Neuronal stem cell (in vitro differentiated cells): ENCODE results near the gene COX4I2. TPM values are rescaled to one million over a fixed set of nuclear protein-coding genes. Genes with fewer than 3 reads are reported as not detected.

Experiments
- DNase-seq: peaks from one replicate; pipeline ENCODE4 v3.0.0-alpha.2; 2013; ENCODE audit warnings: low spot score
- H2AFZ ChIP-seq: one replicate; pipeline ENCODE4 v1.6.1; 2013; ENCODE audit warnings: mild to moderate bottlenecking, low read length, inconsistent platforms
- H2AK5ac ChIP-seq: 2 replicates; pipeline ENCODE4 v1.6.1; 2013; ENCODE audit warnings: low read depth, mild to moderate bottlenecking, inconsistent platforms, low read length, moderate library complexity, mixed read lengths
- H2BK120ac ChIP-seq: 2 replicates; pipeline ENCODE4 v1.6.1; 2013; ENCODE audit warnings: low read depth, mild to moderate bottlenecking, inconsistent platforms, low read length, moderate library complexity, mixed read lengths
- H2BK12ac ChIP-seq: one replicate; pipeline ENCODE4 v1.6.1; 2013; ENCODE audit warnings: low read length, inconsistent platforms
- H2BK15ac ChIP-seq: 2 replicates; pipeline ENCODE4 v1.6.1; 2013; ENCODE audit warnings: mild to moderate bottlenecking, low read length, inconsistent platforms, mixed read lengths
- H2BK5ac ChIP-seq: one replicate; pipeline ENCODE4 v1.6.1; 2013; ENCODE audit warnings: inconsistent platforms, mild to moderate bottlenecking, low read length, moderate library complexity
- H3K14ac ChIP-seq: one replicate; pipeline ENCODE4 v1.6.1; 2013; ENCODE audit warnings: low read length, inconsistent platforms
- H3K18ac ChIP-seq: 2 replicates; pipeline ENCODE4 v1.6.1; 2013; ENCODE audit warnings: low read length, inconsistent platforms
- H3K23ac ChIP-seq: 2 replicates; pipeline ENCODE4 v1.6.1; 2013; ENCODE audit warnings: low read depth, mild to moderate bottlenecking, mixed read lengths, low read length, inconsistent platforms; ENCODE audit not compliant: poor library complexity
- H3K27ac ChIP-seq: replicated peaks from 3 replicates; pipeline ENCODE4 v1.5.1; 2013; ENCODE audit warnings: low read length, inconsistent platforms
- H3K27me3 ChIP-seq, 3 experiments: 2 replicates each; pipeline ENCODE4 v1.6.1; 2013; ENCODE audit warnings: low read length in 3 of 3, mild to moderate bottlenecking in 2 of 3, inconsistent platforms in 1 of 3, low read depth in 1 of 3, mixed read lengths in 1 of 3, moderate library complexity in 1 of 3; ENCODE audit not compliant: control insufficient read depth in 3 of 3, insufficient read depth in 3 of 3
- H3K36me3 ChIP-seq, 2 donors: replicated peaks in 1 of 2; 2 replicates each; pipeline ENCODE4 v1.6.1; 2013; ENCODE audit warnings: low read length in 2 of 2; ENCODE audit not compliant: control insufficient read depth in 2 of 2, insufficient read depth in 2 of 2
- H3K4ac ChIP-seq: 2 replicates; pipeline ENCODE4 v1.6.1; 2013; ENCODE audit warnings: inconsistent platforms, mild to moderate bottlenecking, low read length, moderate library complexity
- H3K4me1 ChIP-seq, 2 donors: 1 replicate in 1 of 2; 2 replicates in 1 of 2; pipeline ENCODE4 v1.6.1; 2013; ENCODE audit warnings: low read length in 2 of 2, low read depth in 1 of 2; ENCODE audit not compliant: control insufficient read depth in 2 of 2, insufficient read depth in 1 of 2
- H3K4me2 ChIP-seq: one replicate; pipeline ENCODE4 v1.6.1; 2013; ENCODE audit warnings: mild to moderate bottlenecking, low read length, inconsistent platforms; ENCODE audit not compliant: insufficient read depth, poor library complexity, severe bottlenecking
- H3K4me3 ChIP-seq, 2 donors: 2 replicates each; pipeline ENCODE4 v1.5.1; 2013; ENCODE audit warnings: low read length in 2 of 2, mild to moderate bottlenecking in 2 of 2, inconsistent platforms in 1 of 2, moderate library complexity in 1 of 2
- H3K79me1 ChIP-seq: one replicate; pipeline ENCODE4 v1.6.1; 2013; ENCODE audit warnings: low read depth, mild to moderate bottlenecking, inconsistent platforms, low read length, moderate library complexity
- H3K9ac ChIP-seq: one replicate; pipeline ENCODE4 v1.6.1; 2013; ENCODE audit warnings: mild to moderate bottlenecking, low read depth, low read length, inconsistent platforms; ENCODE audit not compliant: poor library complexity
- H3K9me3 ChIP-seq, 2 donors: replicated peaks in 1 of 2; 2 replicates each; pipeline versions ENCODE3 to v1.6.1; 2013; ENCODE audit warnings: low read length in 2 of 2, mild to moderate bottlenecking in 2 of 2, inconsistent platforms in 1 of 2, low read depth in 1 of 2, mixed read lengths in 1 of 2, moderate library complexity in 1 of 2; ENCODE audit not compliant: control insufficient read depth in 2 of 2, insufficient read depth in 1 of 2
- H4K8ac ChIP-seq: one replicate; pipeline ENCODE4 v1.6.1; 2013; ENCODE audit warnings: low read depth, mild to moderate bottlenecking, inconsistent platforms, low read length, moderate library complexity
- H4K91ac ChIP-seq: one replicate; pipeline ENCODE4 v1.6.1; 2013; ENCODE audit warnings: low read length, low read depth, mild to moderate bottlenecking, inconsistent platforms; ENCODE audit not compliant: poor library complexity
- WGBS, 2 donors: extraction: QIAGEN DNeasy Blood & Tissue Kit; methylation state at CpG; one replicate each; pipeline ENCODE4 v1.1.7; 2013; ENCODE audit warnings: missing lambda C conversion rate in 2 of 2, mixed read lengths in 1 of 2; ENCODE audit not compliant: insufficient read length in 2 of 2, insufficient replicate concordance in 1 of 2; ENCODE audit errors: extremely low coverage in 2 of 2; 5-methylcytosine and 5-hydroxymethylcytosine counted together
- small RNA-seq: library from polyadenylated mRNA; stranded (forward); fragments of <200 nt; extraction: miRNeasy Mini kit (QIAGEN cat#:217004); gene quantifications from one replicate; pipeline ENCODE3, GENCODE V24; 2013; ENCODE audit not compliant: insufficient read depth

The COX4I2 gene

GRCh38 chr20:31693987-31694661 is 56.4 kb downstream of the COX4I2 start:
- Histone ChIP-seq H4K91ac (no peak overlapping the region), H3K4me1 (peaks cover 0 to 11% of the 10 kb centered on the region in 2 donors), H2BK5ac (no peak overlapping the region), H4K8ac (no peak overlapping the region), H3K18ac (peak overlapping the region; percentile 38), H3K79me1 (peaks cover 2% of the 10 kb centered on the region), H2BK15ac (no peak overlapping the region), H2BK12ac (peak overlapping the region; percentile 7), H3K4ac (no peak overlapping the region), H3K9ac (no peak overlapping the region), H2BK120ac (no peak overlapping the region), H3K14ac (no peak overlapping the region), H3K27me3 (no peaks in the 10 kb centered on the region), H3K27ac (no peak overlapping the region), H3K36me3 (peaks cover 2 to 71% of the 10 kb centered on the region in 2 donors), H3K9me3 (no peaks in the 10 kb centered on the region), H3K4me3 (no peak overlapping the region), H3K4me2 (no peak overlapping the region), H2AFZ (no peak overlapping the region), H3K23ac (peak overlapping the region; percentile 14), H2AK5ac (peak overlapping the region; percentile 49)
- WGBS, 2 donors = no CpG with 5 or more reads among the region's 4 CpGs
- no peak for DNase-seq

Small RNA genes lying within 50 kb of the gene (small RNA-seq; reads per million reads assigned to genes)
- gene MIR3193 = not detected
